Neutrophil (primary cell): ENCODE results near the gene OSBP.
"Not testable (repeated sequence)": the region's sequence is repeated elsewhere in the genome, so short reads cannot be mapped to it uniquely, and the experiment has no call there.

Experiments used
- H3K27ac ChIP-seq: fragments of 200-600 bp; sonication (generic); 2 replicates; pipeline ENCODE4 v1.5.1; 2016; ENCODE audit warnings: mild to moderate bottlenecking, moderate library complexity
- H3K27me3 ChIP-seq: fragments of 200-600 bp; sonication (generic); 2 replicates; pipeline ENCODE4 v1.6.0; 2016; ENCODE audit warnings: mild to moderate bottlenecking
- H3K36me3 ChIP-seq: fragments of 200-600 bp; sonication (generic); 2 replicates; pipeline ENCODE4 v1.5.1; 2017
- H3K4me1 ChIP-seq, 2 experiments: fragments of 200-600 bp in 1 of 2; sonication (generic) in 1 of 2; 1 replicate in 1 of 2; 2 replicates in 1 of 2; pipeline versions ENCODE4 v1.5.1 to v1.6.1; 2013 to 2016; ENCODE audit warnings: low read depth in 1 of 2, low read length in 1 of 2, mild to moderate bottlenecking in 1 of 2, moderate library complexity in 1 of 2; ENCODE audit not compliant: control insufficient read depth in 1 of 2, insufficient read depth in 1 of 2
- H3K4me3 ChIP-seq, 2 experiments: fragments of 200-600 bp in 1 of 2; sonication (generic) in 1 of 2; 1 replicate in 1 of 2; 2 replicates in 1 of 2; pipeline ENCODE4 v1.5.1; 2013 to 2016; ENCODE audit warnings: low read depth in 1 of 2, low read length in 1 of 2, mild to moderate bottlenecking in 1 of 2, moderate library complexity in 1 of 2
- H3K9me3 ChIP-seq: fragments of 200-600 bp; sonication (generic); 2 replicates; pipeline ENCODE4 v1.5.1; 2016
- TF ChIP-seq, protein P1 (sequence below): fragments of 200-600 bp; sonication (generic); IDR thresholded peaks from 2 replicates; pipeline ENCODE4 v1.5.1; 2016; ENCODE audit warnings: antibody characterized with exemption

OSBP gene

DNA sequence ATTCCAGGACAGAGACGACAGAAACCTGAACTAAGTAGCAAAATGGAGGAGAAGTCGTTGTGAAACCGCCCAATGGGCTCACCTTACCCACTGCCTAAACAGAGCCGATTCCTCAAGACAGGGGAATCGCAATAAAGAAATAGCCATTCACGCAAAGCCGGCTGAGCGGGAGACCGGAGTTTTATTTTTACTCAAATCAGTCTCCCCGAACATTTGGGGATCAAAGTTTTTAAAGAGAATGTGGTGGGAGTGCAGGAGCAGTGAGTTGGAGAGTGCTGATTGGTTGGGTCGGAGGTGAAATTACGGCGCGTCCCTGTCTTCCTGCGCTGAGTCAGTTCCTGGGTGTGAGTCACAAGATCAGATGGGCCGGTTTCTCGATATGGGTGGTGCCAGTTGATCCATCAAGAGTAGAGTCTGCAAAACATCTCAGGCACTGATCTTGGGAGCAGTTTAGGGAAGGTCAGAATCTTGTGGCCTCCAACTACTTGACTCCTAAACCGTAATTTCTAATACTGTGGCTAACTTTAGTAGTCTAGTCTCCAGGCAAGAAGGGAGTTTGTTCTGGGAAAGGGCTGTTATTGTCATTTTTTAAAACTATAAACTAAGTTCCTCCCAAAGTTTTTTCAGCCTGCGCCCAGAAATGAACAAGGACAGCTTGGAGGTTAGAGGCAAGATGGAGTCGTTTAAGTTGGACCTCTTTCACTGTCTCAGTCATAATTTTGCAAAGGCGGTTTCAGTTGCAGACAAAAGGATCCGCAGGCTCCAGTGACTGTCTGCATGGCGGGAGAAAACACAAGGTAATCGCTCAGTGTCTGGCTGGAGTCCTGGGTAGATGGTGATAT lies 70.2 kb downstream of the OSBP start:
- peaks cover 8 to 10% of the 10 kb centered on the region in 2 experiments for H3K4me1 ChIP-seq
- TF ChIP-seq, protein P1, sequence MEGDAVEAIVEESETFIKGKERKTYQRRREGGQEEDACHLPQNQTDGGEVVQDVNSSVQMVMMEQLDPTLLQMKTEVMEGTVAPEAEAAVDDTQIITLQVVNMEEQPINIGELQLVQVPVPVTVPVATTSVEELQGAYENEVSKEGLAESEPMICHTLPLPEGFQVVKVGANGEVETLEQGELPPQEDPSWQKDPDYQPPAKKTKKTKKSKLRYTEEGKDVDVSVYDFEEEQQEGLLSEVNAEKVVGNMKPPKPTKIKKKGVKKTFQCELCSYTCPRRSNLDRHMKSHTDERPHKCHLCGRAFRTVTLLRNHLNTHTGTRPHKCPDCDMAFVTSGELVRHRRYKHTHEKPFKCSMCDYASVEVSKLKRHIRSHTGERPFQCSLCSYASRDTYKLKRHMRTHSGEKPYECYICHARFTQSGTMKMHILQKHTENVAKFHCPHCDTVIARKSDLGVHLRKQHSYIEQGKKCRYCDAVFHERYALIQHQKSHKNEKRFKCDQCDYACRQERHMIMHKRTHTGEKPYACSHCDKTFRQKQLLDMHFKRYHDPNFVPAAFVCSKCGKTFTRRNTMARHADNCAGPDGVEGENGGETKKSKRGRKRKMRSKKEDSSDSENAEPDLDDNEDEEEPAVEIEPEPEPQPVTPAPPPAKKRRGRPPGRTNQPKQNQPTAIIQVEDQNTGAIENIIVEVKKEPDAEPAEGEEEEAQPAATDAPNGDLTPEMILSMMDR, result no peak
- H3K9me3 ChIP-seq, result no peaks in the 10 kb centered on the region
- no peaks in the 10 kb centered on the region for H3K36me3 ChIP-seq
- H3K27ac ChIP-seq, result no peak overlapping the region
- H3K27me3 ChIP-seq, result peaks cover 16% of the 10 kb centered on the region
- H3K4me3 ChIP-seq, result no peak overlapping the region

DNA sequence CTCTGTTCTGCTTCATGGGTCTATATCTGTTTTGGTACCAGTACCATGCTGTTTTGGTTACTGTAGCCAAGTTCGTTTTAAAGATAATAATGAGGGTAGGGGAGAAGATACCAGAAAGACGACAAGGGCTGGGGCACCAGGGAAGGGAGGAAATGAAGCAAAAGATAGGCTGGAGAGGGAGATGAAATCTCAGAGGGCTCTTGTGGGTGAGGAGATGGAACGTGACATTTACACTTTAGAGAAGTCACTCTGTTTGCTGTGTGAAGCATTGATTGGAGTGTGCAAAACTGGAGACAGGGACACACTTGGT lies 70.8 kb downstream of the OSBP start:
- H3K27me3 ChIP-seq, result peaks cover 10% of the 10 kb centered on the region
- H3K36me3 ChIP-seq, result no peaks in the 10 kb centered on the region
- H3K27ac ChIP-seq, result no peak overlapping the region
- no peaks in the 10 kb centered on the region for H3K9me3 ChIP-seq
- peaks cover 3 to 4% of the 10 kb centered on the region in 2 experiments for H3K4me1 ChIP-seq
- TF ChIP-seq, protein P1, result no peak
- H3K4me3 ChIP-seq, result no peak overlapping the region

DNA sequence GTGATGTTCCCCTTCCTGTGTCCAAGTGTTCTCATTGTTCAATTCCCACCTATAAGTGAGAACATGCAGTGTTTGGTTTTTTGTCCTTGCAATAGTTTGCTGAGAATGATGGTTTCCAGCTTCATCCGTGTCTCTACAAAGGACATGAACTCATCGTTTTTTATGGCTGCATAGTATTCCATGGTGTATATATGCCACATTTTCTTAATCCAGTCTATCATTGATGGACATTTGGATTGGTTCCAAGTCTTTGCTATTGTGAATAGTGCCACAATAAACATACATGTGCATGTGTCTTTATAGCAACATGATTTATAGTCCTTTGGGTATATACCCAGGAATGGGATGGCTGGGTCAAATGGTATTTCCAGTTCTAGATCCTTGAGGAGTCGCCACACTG lies 71.9 kb downstream of the OSBP start:
- H3K36me3 ChIP-seq, H3K4me3 ChIP-seq, H3K4me1 ChIP-seq, H3K9me3 ChIP-seq, H3K27me3 ChIP-seq, H3K27ac ChIP-seq: not testable (repeated sequence)

DNA sequence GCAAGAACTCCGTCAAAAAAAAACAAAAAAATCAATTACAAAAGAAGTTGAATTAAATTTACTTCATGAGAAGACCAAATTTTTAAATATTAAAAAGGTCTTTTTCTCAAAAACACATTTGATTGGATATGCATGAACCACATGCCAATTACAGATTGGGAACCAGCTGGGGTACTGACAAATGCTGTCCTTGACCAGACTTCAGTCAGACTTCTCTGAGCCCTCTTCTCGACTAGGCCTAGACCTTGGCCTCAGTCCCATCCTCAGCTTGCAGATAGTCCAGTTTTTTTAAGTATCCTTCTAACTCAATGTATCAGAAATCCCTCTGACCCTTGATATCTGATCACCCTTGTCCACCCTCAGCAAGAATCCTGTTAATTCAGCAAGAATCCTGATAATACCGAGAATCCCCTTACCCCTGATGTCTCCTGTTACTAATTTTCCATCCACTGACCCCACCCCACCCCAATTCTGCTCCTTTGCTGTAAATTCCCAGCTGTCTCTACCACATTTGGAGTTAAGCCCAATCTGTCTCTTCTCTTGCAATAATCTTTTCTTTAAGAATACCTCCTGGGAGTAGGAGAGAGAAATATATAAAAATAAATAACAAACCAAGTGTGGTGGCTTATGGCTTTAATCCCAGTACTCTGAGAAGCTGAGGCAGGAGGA lies 73.3 kb downstream of the OSBP start:
- no peak overlapping the region for H3K4me3 ChIP-seq
- H3K9me3 ChIP-seq, result no peaks in the 10 kb centered on the region
- peaks cover 5 to 6% of the 10 kb centered on the region in 2 experiments for H3K4me1 ChIP-seq
- H3K27me3 ChIP-seq, result no peaks in the 10 kb centered on the region
- H3K27ac ChIP-seq, result no peak overlapping the region
- no peaks in the 10 kb centered on the region for H3K36me3 ChIP-seq
- TF ChIP-seq, protein P1, result no peak

DNA sequence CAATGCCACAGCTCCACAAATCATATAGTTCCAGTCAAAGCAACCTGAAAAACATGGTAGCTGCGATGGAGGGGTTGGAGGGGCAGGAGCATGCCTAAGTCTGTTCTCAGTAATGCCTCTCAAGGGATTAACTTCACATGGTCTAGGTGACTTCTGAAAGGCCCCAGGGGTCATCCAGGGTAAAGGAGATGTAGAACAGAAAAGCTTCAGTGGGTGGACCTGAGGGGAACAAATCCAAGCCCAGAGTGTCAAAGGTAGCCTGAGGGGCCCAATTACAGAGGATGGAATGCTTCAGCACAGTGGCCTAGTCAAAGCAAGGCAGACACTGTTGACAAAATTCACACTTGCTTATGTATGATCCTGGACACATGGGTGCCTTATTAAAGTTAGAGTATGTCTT lies 80.9 kb downstream of the OSBP start:
- H3K4me3 ChIP-seq, result no peak overlapping the region
- no peaks in the 10 kb centered on the region for H3K36me3 ChIP-seq
- H3K9me3 ChIP-seq, result no peaks in the 10 kb centered on the region
- TF ChIP-seq, protein P1, result no peak
- no peaks in the 10 kb centered on the region for H3K27me3 ChIP-seq
- H3K27ac ChIP-seq, result no peak overlapping the region
- H3K4me1 ChIP-seq, result peaks cover 10 to 12% of the 10 kb centered on the region in 2 experiments

DNA sequence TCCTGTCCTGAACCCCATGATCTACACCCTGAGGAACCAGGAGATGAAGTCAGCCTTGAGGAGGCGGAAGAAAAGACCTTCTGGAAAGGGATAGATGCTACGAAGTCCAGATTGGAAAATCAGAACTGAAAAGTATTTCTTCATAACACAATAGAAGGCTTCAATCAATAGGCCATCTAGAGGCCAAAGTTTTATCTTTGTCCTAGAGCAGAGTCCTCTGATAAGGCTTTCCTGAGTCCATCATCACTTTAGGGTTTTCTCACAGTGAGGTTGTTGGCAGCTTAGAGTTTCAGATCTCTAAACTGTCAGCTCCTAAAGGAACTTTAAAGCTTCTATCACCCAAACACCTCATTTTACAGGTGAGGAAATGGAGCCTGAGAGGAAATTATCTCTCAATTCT lies 83.0 kb downstream of the OSBP start:
- Histone ChIP-seq H3K27ac (no peak overlapping the region), H3K4me1 (peaks cover 8 to 10% of the 10 kb centered on the region in 2 experiments), H3K9me3 (no peaks in the 10 kb centered on the region), H3K27me3 (no peaks in the 10 kb centered on the region), H3K4me3 (no peak overlapping the region), H3K36me3 (no peaks in the 10 kb centered on the region)
- TF ChIP-seq, protein P1, result no peak
